IMR-90 (cell line): ENCODE measurements around the gene ENTPD7. TPM values are rescaled to one million over a fixed set of nuclear protein-coding genes. Genes with fewer than 3 reads are reported as not detected.

ENCODE experiments used
- ATAC-seq: fragments of 200-7000 bp; cut with Tn5 transposase; 2 replicates; pipeline ENCODE4 v1.9.1; 2020; ENCODE audit warnings: low read depth, mild to moderate bottlenecking, moderate library complexity
- BruUV-seq: library from RNA; stranded (reverse); fragments of 400-500 nt; replicated peaks from 2 replicates; lab custom pipeline; 2021; lab: Mats Ljungman, UMichigan
- CTCF ChIA-PET: fragments of 300-600 bp; formaldehyde crosslinking; extraction: SDS; loops from one replicate; lab custom pipeline; 2021; ENCODE audit warnings: antibody characterized with exemption; lab: Yijun Ruan, JAX
- POLR2A ChIA-PET: fragments of 300-600 bp; sonication (Branson Sonifier 250); formaldehyde crosslinking; loops from one replicate; lab custom pipeline; 2022; ENCODE audit warnings: antibody characterized with exemption; ENCODE audit not compliant: unreplicated experiment; lab: Charles Lee
- DNase-seq: peaks from one replicate; pipeline ENCODE4 v3.0.0; 2013
- H2AFZ ChIP-seq: replicated peaks from 2 replicates; pipeline ENCODE3; 2013; ENCODE audit warnings: low read length, mild to moderate bottlenecking; ENCODE audit not compliant: poor library complexity
- H2AK5ac ChIP-seq: 2 replicates; pipeline ENCODE4 v1.6.1; 2013; ENCODE audit warnings: low read depth, low read length, inconsistent platforms
- H2AK9ac ChIP-seq: replicated peaks from 2 replicates; pipeline ENCODE3; 2013; ENCODE audit warnings: mild to moderate bottlenecking, low read depth, low read length, moderate library complexity; ENCODE audit not compliant: poor library complexity
- H2BK120ac ChIP-seq: 2 replicates; pipeline ENCODE4 v1.6.1; 2013; ENCODE audit warnings: low read depth, low read length, inconsistent platforms
- H2BK15ac ChIP-seq: 3 replicates; pipeline ENCODE4 v1.6.1; 2013; ENCODE audit warnings: low read depth, low read length, inconsistent platforms
- H2BK20ac ChIP-seq: 2 replicates; pipeline ENCODE4 v1.6.1; 2013; ENCODE audit warnings: low read depth, mild to moderate bottlenecking, inconsistent platforms, low read length, moderate library complexity
- H2BK5ac ChIP-seq: 2 replicates; pipeline ENCODE4 v1.6.1; 2013; ENCODE audit warnings: mild to moderate bottlenecking, low read depth, low read length, inconsistent platforms; ENCODE audit not compliant: poor library complexity, severe bottlenecking
- H3K14ac ChIP-seq: replicated peaks from 2 replicates; pipeline ENCODE4 v1.6.1; 2013; ENCODE audit warnings: low read depth, low read length, inconsistent platforms
- H3K18ac ChIP-seq: 2 replicates; pipeline ENCODE4 v1.6.1; 2013; ENCODE audit warnings: low read depth, low read length, control low read depth
- H3K23ac ChIP-seq: 2 replicates; pipeline ENCODE4 v1.6.1; 2013; ENCODE audit warnings: low read depth, low read length, inconsistent platforms
- H3K27ac ChIP-seq: 2 replicates; pipeline ENCODE4 v1.5.1; 2013; ENCODE audit warnings: mild to moderate bottlenecking, control low read depth, low read length; ENCODE audit not compliant: insufficient read depth
- H3K27me3 ChIP-seq: 2 replicates; pipeline ENCODE4 v1.6.1; 2013; ENCODE audit warnings: low read length; ENCODE audit not compliant: control insufficient read depth, insufficient read depth
- H3K36me3 ChIP-seq: 2 replicates; pipeline ENCODE4 v1.6.1; 2013; ENCODE audit warnings: low read length, mixed read lengths; ENCODE audit not compliant: control insufficient read depth, insufficient read depth
- H3K4ac ChIP-seq: 2 replicates; pipeline ENCODE4 v1.6.1; 2013; ENCODE audit warnings: low read depth, low read length, inconsistent platforms
- H3K4me1 ChIP-seq: 2 replicates; pipeline ENCODE4 v1.6.1; 2013; ENCODE audit warnings: low read length, mixed read lengths; ENCODE audit not compliant: control insufficient read depth, insufficient read depth
- H3K4me2 ChIP-seq: 2 replicates; pipeline ENCODE4 v1.6.1; 2013; ENCODE audit warnings: low read depth, mild to moderate bottlenecking, control low read depth, low read length, moderate library complexity
- H3K4me3 ChIP-seq: 2 replicates; pipeline ENCODE4 v1.5.1; 2013; ENCODE audit warnings: low read depth, mild to moderate bottlenecking, control low read depth, low read length, moderate library complexity; ENCODE audit not compliant: insufficient read depth
- H3K56ac ChIP-seq: 2 replicates; pipeline ENCODE4 v1.6.1; 2013; ENCODE audit warnings: low read length, inconsistent platforms; ENCODE audit not compliant: insufficient read depth; ENCODE audit errors: extremely low read depth
- H3K79me1 ChIP-seq, 2 experiments: 2 replicates each; pipeline ENCODE4 v1.6.1; 2013; ENCODE audit warnings: low read length in 2 of 2, inconsistent platforms in 1 of 2, low read depth in 1 of 2
- H3K9ac ChIP-seq: 2 replicates; pipeline ENCODE4 v1.6.1; 2013; ENCODE audit warnings: low read depth, low read length, control low read depth
- H3K9me1 ChIP-seq: 2 replicates; pipeline ENCODE4 v1.6.1; 2013; ENCODE audit warnings: low read length, inconsistent platforms; ENCODE audit not compliant: insufficient read depth
- H3K9me3 ChIP-seq: 2 replicates; pipeline ENCODE4 v1.6.1; 2013; ENCODE audit warnings: low read length; ENCODE audit not compliant: control insufficient read depth, insufficient read depth
- H4K20me1 ChIP-seq: 2 replicates; pipeline ENCODE4 v1.6.1; 2013; ENCODE audit warnings: low read length, inconsistent platforms; ENCODE audit not compliant: insufficient read depth
- H4K5ac ChIP-seq: 2 replicates; pipeline ENCODE4 v1.6.1; 2013; ENCODE audit warnings: mild to moderate bottlenecking, low read depth, low read length, control low read depth
- H4K8ac ChIP-seq, 2 experiments: 2 replicates each; pipeline ENCODE4 v1.6.1; 2013; ENCODE audit warnings: low read depth in 2 of 2, low read length in 2 of 2, control low read depth in 1 of 2, inconsistent platforms in 1 of 2
- H4K91ac ChIP-seq: 2 replicates; pipeline ENCODE4 v1.6.1; 2013; ENCODE audit warnings: low read depth, low read length, inconsistent platforms; ENCODE audit not compliant: insufficient read depth
- BHLHE40 ChIP-seq: fragments of 150-350 bp; IDR thresholded peaks from 2 replicates; pipeline ENCODE4 v1.6.1; 2016; ENCODE audit warnings: mild to moderate bottlenecking, low read depth, low read length
- CEBPB ChIP-seq: IDR thresholded peaks from 2 replicates; pipeline ENCODE4 v1.6.1; 2012; ENCODE audit warnings: low read depth, low read length, improper control_type of control experiment
- CHD1 ChIP-seq: IDR thresholded peaks from 2 replicates; pipeline ENCODE4 v1.6.1; 2012; ENCODE audit warnings: low read depth, low read length, improper control_type of control experiment
- FOS ChIP-seq: fragments of 150-350 bp; IDR thresholded peaks from 2 replicates; pipeline ENCODE4 v1.6.1; 2016; ENCODE audit warnings: low read depth, low read length
- MAFK ChIP-seq: IDR thresholded peaks from 2 replicates; pipeline ENCODE4 v1.6.1; 2012; ENCODE audit warnings: low read depth, low read length, improper control_type of control experiment
- MAZ ChIP-seq: IDR thresholded peaks from 2 replicates; pipeline ENCODE4 v1.6.1; 2012; ENCODE audit warnings: low read depth, mild to moderate bottlenecking, low read length, improper control_type of control experiment, moderate library complexity, borderline replicate concordance
- MXI1 ChIP-seq: IDR thresholded peaks from 2 replicates; pipeline ENCODE4 v1.6.1; 2012; ENCODE audit warnings: low read depth, mild to moderate bottlenecking, low read length, moderate library complexity, borderline replicate concordance
- NFE2L2 ChIP-seq: fragments of 150-350 bp; IDR thresholded peaks from 2 replicates; pipeline ENCODE4 v1.6.1; 2016; ENCODE audit warnings: low read depth, mild to moderate bottlenecking, low read length
- POLR2A ChIP-seq: IDR thresholded peaks from 2 replicates; pipeline ENCODE4 v1.6.1; 2012; ENCODE audit warnings: mild to moderate bottlenecking, low read depth, low read length
- RAD21 ChIP-seq: IDR thresholded peaks from 2 replicates; pipeline ENCODE4 v1.6.1; 2012; ENCODE audit warnings: low read length, improper control_type of control experiment
- RCOR1 ChIP-seq: IDR thresholded peaks from 2 replicates; pipeline ENCODE4 v1.6.1; 2012; ENCODE audit warnings: mild to moderate bottlenecking, low read length, improper control_type of control experiment; ENCODE audit not compliant: insufficient replicate concordance
- RFX5 ChIP-seq: IDR thresholded peaks from 2 replicates; pipeline ENCODE4 v1.8.0; 2012; ENCODE audit warnings: low read depth, mild to moderate bottlenecking, low read length, moderate library complexity
- SMC3 ChIP-seq: fragments of 150-350 bp; IDR thresholded peaks from 2 replicates; pipeline ENCODE4 v1.6.1; 2016; ENCODE audit warnings: low read depth, mild to moderate bottlenecking, antibody characterized with exemption, low read length, moderate library complexity
- dilution Hi-C: fragments of 300-500 bp; cut with HindIII; formaldehyde crosslinking; loops from one replicate; pipeline ENCODE4 v1.14.3; 2018; ENCODE audit warnings: low sequenced_read_pairs; ENCODE audit not compliant: unreplicated experiment
- in situ Hi-C: fragments of 300-500 bp; cut with MboI; formaldehyde crosslinking; loops from 3 replicates; pipeline ENCODE4 v1.14.3; 2019; ENCODE audit warnings: low sequenced_read_pairs, inconsistent platforms, mixed read lengths
- intact Hi-C: fragments of 100-400 bp; cut with micrococcal nuclease; formaldehyde crosslinking; loops from 2 replicates; pipeline ENCODE4 v1.10.0; 2022
- polyA plus RNA-seq, 3 experiments: library from polyadenylated mRNA; depleted of rRNA; stranded (reverse); fragments of >200 nt; gene quantifications; 2 replicates each; pipeline ENCODE4 v1.2.3, GENCODE V29; 2012; ENCODE audit warnings: low replicate concordance in 1 of 3
- total RNA-seq: library from RNA; depleted of rRNA; stranded (reverse); fragments of >200 nt; gene quantifications from 2 replicates; pipeline ENCODE4 v1.2.3, GENCODE V29; 2012
- TF ChIP-seq, protein P1 (sequence below): fragments of 150-350 bp; IDR thresholded peaks from 2 replicates; pipeline ENCODE4 v1.6.1; 2016; ENCODE audit warnings: low read depth, mild to moderate bottlenecking, low read length, moderate library complexity, borderline replicate concordance
- TF ChIP-seq, protein P2 (sequence below): conservative IDR thresholded peaks from 2 replicates; pipeline ENCODE4 v1.5.1; 2012; ENCODE audit warnings: mild to moderate bottlenecking, low read depth, low read length, improper control_type of control experiment
- TF ChIP-seq, protein P3 (sequence below): fragments of 150-350 bp; IDR thresholded peaks from 2 replicates; pipeline ENCODE4 v1.6.1; 2017; ENCODE audit warnings: mild to moderate bottlenecking, antibody characterized with exemption, low read length, low read depth

ENTPD7 gene
- total and polyA plus RNA-seq, 2 of the 4 experiments (the other 2 are of a cell fraction): 8.0 to 23.3 TPM

DNA sequence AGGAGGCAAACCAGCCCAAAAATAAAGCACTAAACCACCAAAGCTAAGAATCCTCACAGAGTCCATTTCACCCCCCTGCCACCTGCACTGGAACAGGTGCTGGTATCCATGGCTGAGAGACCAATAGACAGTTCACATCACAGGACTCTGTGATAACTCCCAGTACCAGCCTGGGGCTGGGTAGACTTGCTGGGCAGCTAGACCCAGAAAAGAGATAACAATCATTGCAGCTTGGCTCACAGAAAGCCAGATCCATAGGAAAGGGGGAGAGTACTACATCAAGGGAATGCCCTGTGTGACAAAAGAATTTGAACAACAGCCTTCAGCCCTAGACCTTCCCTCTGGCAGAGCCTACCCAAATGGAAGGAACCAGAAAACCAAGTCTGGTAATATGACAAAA is 25.5 kb upstream of the ENTPD7 start:
- ChIA-PET CTCF (no interaction called here), POLR2A (no interaction called here)
- H3K18ac ChIP-seq: no peak overlapping the region

More for the DNA sequence above, 25.5 kb upstream of the ENTPD7 start:
- Histone ChIP-seq H3K9ac (no peak overlapping the region), H2BK120ac (no peak overlapping the region), H3K9me3 (no peaks in the 10 kb centered on the region), H3K56ac (no peak overlapping the region), H4K91ac (no peak overlapping the region), H2AK9ac (no peak overlapping the region), H3K36me3 (no peaks in the 10 kb centered on the region), H3K4me2 (no peak overlapping the region), H3K27ac (no peak overlapping the region), H3K4me3 (no peak overlapping the region), H2AK5ac (no peak overlapping the region), H3K79me1 (no peaks in the 10 kb centered on the region), H2BK15ac (no peak overlapping the region), H2BK5ac (no peak overlapping the region), H3K4ac (no peak overlapping the region), H2AFZ (no peak overlapping the region), H3K14ac (no peak overlapping the region), H4K8ac (no peak overlapping the region), H3K9me1 (no peaks in the 10 kb centered on the region), H3K23ac (no peak overlapping the region), H3K4me1 (peaks cover 1% of the 10 kb centered on the region; the same call in 1 of the 2 replicates), H4K5ac (no peak overlapping the region), H4K20me1 (no peaks in the 10 kb centered on the region), H3K27me3 (no peaks in the 10 kb centered on the region), H2BK20ac (no peak overlapping the region)
- BruUV-seq: no TSS peak
- dilution Hi-C loops: no loop called here
- TF ChIP-seq, protein P1, sequence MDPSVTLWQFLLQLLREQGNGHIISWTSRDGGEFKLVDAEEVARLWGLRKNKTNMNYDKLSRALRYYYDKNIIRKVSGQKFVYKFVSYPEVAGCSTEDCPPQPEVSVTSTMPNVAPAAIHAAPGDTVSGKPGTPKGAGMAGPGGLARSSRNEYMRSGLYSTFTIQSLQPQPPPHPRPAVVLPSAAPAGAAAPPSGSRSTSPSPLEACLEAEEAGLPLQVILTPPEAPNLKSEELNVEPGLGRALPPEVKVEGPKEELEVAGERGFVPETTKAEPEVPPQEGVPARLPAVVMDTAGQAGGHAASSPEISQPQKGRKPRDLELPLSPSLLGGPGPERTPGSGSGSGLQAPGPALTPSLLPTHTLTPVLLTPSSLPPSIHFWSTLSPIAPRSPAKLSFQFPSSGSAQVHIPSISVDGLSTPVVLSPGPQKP: no peak
- TF ChIP-seq, protein P2, sequence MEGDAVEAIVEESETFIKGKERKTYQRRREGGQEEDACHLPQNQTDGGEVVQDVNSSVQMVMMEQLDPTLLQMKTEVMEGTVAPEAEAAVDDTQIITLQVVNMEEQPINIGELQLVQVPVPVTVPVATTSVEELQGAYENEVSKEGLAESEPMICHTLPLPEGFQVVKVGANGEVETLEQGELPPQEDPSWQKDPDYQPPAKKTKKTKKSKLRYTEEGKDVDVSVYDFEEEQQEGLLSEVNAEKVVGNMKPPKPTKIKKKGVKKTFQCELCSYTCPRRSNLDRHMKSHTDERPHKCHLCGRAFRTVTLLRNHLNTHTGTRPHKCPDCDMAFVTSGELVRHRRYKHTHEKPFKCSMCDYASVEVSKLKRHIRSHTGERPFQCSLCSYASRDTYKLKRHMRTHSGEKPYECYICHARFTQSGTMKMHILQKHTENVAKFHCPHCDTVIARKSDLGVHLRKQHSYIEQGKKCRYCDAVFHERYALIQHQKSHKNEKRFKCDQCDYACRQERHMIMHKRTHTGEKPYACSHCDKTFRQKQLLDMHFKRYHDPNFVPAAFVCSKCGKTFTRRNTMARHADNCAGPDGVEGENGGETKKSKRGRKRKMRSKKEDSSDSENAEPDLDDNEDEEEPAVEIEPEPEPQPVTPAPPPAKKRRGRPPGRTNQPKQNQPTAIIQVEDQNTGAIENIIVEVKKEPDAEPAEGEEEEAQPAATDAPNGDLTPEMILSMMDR: no peak
- TF ChIP-seq, protein P3, sequence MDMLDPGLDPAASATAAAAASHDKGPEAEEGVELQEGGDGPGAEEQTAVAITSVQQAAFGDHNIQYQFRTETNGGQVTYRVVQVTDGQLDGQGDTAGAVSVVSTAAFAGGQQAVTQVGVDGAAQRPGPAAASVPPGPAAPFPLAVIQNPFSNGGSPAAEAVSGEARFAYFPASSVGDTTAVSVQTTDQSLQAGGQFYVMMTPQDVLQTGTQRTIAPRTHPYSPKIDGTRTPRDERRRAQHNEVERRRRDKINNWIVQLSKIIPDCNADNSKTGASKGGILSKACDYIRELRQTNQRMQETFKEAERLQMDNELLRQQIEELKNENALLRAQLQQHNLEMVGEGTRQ: no peak
- TF ChIP-seq SMC3 (no peak), RCOR1 (no peak), MAZ (no peak), CHD1 (no peak), MAFK (no peak), NFE2L2 (no peak), RAD21 (no peak), CEBPB (no peak), FOS (no peak), MXI1 (no peak), BHLHE40 (no peak), POLR2A (no peak), RFX5 (no peak)
- ATAC-seq: no peak
- no peak for DNase-seq
- in situ Hi-C loops: no loop called here
- intact Hi-C loops: loop anchor here (10.0 kb wide), 1 partner anchor 211 kb away; no protein-coding TSS in a partner anchor
